NT2/D1 (cell line): ENCODE measurements around the gene TTYH2.

Source experiments
- SUZ12 ChIP-seq: IDR thresholded peaks from 2 replicates; pipeline ENCODE4 v1.6.1; 2011; ENCODE audit not compliant: insufficient read length, insufficient read depth; ENCODE audit errors: extremely low read depth
- YY1 ChIP-seq: IDR thresholded peaks from 2 replicates; pipeline ENCODE4 v1.6.1; 2011; ENCODE audit not compliant: insufficient read length, insufficient read depth
- ZNF274 ChIP-seq: IDR thresholded peaks from 2 replicates; pipeline ENCODE4 v1.6.1; 2011; ENCODE audit warnings: mild to moderate bottlenecking, low read depth, low read length

DNA sequence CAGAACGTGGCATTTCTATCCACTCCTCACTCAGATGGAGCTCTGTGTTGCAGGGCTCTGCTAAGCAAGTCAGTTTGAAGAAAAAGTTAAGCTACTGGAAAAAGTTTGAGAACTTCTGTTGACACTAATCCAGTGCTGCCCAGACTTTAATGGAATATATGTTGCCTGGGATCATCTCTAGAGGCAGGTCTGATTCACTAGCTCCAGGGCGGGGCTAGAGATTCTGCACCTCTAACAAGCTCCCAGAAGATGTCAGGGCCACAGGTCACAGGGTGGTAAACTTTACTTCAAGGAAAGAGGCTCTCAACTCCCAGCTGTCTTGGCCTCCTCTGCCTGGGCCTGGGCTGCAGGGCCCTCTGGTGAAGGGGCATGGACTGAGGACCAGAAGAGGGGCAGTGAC, 6.8 kb downstream of the TTYH2 start:
- TF ChIP-seq YY1 = no peak
- TF ChIP-seq ZNF274 = no peak
- TF ChIP-seq SUZ12 = no peak
